Endothelial cell of hepatic sinusoid (primary cell): ENCODE results near the gene ROM1.

ENCODE experiments used
- in situ Hi-C: cut with HindIII; loops from 2 replicates; pipeline ENCODE4 v1.10.0; 2017; ENCODE audit warnings: low sequenced_read_pairs

ROM1 gene

DNA sequence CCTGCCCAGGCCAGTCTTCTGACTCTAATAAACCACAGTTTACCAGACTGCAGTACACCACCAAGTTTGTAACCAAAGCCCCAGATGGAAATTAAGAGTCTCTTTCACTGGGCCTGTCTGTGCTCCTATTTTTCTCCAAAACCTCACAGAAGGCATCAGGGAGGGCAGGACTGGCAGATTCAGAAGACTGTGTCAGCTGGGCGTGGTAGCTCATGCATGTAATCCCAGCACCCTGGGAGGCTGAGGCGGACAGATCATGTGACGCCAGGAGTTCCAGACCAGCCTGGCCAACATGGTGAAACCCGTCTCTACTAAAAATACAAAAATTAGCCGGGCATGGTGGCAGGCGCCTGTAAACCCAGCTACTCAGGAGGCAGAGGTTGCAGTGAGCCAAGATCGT lies 27.7 kb upstream of the ROM1 start:
- in situ Hi-C loops, result loop anchor here (10.0 kb wide), 1 partner anchor 49 kb away; no protein-coding TSS in a partner anchor

DNA sequence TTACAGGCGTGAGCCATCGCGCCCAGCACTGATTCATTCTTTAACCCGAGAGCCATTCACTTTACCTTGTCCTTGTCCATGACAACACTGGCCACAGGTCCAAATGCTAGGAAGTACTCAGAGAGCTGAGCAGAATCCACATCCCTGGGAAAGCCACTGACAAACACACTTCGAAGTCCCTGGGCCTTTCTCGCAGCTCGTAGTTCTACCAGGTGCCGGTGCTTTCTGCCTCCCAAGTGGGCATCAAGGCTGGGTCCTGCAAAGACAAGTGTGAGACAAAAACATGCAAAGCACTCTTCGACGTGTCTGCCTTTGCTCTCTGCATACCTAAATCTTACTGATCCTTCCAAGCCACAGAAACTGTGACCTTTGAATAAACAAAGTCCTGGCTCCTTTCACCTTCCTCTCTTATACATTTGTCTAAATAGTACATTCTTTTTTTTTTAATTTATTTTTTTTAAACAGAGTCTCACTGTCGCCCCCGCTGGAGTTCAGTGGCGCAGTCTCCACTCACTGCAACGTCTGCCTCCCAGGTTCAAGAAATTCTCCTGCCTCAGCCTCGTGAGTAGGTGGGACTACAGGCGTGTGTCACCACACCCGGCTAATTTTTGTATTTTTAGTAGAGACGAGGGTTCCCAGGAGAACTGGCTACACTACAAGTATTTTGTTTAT lies 24.0 kb upstream of the ROM1 start:
- in situ Hi-C loops, result loop anchor here (10.0 kb wide), 1 partner anchor 46 kb away; no protein-coding TSS in a partner anchor

DNA sequence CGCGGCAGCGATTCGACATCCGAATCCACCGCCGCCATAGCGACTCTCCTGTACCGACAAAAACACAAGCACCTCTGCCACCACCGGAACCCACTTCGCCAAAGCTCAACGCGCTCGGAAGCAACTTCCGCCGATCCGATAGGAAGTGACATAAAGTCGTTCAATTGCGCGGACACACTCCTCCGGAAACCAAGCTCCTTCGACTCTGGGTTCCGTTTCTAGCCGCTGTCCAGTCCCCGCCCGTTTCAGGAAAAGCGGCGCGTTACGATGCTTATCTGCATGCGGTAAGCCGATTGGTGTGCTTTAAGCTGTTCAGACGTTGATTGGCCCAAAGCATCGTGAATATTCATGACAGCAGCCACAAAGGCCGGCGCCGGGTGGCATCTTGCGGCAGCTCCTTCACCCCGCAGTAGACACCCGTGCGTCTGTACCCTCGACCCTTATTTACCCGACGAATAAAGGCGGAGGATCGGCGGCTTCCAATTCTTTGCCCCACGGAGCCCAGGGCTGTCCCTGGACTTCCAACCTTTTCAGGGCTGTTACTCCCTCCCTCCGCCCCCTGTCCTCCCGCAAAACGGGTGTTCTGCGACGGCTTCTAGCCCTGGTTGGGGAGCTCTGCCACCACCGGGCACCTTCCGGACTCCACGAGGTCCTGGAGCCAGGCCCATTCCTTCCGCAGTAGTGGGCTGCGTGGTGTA lies 21.5 kb upstream of the ROM1 start, which contains the start of gene TUT1:
TSS of gene TUT1 (minus strand) at position 76 of the 698 bp plus-strand sequence. CDS start at position 38, 38 bp downstream.
- in situ Hi-C loops, result no loop called here

DNA sequence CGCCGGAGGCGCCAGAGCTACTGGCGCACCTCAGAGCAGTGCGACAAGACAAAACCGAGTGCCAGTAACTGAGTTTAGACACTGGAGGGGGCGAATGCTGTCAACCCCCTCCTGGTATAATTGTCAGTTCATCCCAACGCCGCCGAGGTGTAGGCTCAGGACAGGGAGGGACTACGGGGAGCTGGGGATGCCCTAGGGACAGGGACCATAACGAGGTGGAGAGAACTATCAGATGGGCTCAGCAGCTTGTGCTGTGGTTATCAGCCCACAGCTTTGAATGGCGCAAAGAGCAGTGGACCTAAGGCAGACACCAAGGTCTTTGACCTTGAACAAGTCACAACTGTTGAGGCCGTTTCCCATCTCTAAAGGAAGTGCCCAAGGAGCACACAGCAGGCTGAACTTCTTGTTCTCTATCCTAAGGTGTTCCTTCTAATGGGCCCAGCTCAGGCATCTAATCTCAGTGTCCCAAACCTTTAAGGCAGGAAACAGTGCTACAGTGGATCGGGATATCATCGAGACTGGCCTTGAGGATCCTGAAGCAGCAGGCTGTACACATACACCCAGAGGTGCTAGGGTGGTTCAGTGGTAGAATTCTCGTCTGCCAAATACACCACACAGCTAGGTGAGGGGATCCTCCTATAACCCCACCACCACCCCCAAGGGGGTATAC lies 20.8 kb upstream of the ROM1 start:
- in situ Hi-C loops, result no loop called here

DNA sequence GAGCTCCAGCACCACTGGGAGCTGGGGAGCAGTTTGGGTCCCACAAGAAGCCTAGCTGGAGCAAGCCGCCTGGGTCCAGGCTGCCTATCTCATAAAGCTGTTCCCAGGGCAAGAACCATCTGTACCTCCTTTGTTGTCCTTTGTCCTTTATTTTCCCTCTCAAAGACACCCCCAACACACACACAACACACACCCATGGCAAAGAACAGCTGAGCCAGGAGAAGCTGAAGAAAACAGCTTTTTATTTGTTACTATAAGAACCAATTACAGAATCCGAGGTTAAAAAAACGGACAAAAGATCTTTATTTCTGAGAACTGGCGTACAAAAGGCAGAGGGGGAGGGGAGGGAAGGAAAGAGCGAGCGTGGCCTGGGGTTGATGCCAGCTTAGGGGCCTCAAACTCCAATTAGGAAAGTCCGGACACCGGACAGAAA lies 20.1 kb upstream of the ROM1 start:
- in situ Hi-C loops, result no loop called here

DNA sequence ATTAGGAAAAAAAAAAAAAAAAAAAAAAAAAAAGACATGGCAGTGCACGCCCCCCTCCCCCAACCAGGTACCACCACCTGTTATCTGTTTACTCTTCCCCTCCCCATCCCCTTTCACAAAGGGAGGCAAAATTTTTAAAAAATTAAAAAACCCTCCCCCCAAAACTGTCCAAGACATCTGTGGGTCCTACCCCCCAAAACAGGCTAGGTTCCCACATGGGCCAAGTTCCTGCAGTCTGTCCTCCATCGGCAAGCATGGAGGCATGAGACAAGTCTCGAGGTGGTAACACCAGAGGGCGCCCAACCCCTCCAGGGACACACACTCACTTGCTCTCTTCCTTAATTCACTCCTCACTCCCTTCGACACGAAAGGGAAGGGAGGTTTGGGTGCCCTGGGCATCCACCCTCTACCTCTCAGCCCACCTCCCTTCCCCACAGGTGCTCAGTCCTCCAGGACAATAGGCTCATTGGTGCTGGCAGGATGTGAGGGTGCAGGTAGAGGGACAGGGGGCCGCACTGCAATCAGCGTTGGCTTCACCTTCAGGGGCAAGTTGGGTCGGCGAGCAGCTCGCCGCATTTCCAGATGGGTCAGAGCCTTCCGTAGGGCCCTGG lies 19.5 kb upstream of the ROM1 start:
- in situ Hi-C loops, result no loop called here

DNA sequence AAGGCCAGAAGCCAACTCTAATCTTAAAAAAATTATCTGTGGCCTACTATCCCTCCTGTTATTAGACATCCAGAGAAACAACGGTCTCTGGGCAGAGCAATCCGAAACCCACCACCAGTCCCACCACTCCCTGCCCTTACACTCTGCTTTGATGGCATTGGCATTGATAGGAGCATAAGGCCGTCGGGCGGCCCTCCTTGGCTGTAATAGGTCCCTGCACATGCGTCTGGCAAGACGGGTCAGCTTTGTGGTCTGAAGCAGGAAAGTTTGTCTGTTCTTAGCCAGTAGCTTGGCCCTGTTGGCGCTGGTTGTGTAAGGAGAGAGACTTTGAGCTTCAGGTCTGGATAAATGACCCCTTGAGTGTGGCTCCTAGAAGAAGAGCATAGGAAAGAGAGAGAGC lies 17.9 kb upstream of the ROM1 start:
- in situ Hi-C loops, result loop anchor here (5.0 kb wide), 1 partner anchor 78 kb away; no protein-coding TSS in a partner anchor

DNA sequence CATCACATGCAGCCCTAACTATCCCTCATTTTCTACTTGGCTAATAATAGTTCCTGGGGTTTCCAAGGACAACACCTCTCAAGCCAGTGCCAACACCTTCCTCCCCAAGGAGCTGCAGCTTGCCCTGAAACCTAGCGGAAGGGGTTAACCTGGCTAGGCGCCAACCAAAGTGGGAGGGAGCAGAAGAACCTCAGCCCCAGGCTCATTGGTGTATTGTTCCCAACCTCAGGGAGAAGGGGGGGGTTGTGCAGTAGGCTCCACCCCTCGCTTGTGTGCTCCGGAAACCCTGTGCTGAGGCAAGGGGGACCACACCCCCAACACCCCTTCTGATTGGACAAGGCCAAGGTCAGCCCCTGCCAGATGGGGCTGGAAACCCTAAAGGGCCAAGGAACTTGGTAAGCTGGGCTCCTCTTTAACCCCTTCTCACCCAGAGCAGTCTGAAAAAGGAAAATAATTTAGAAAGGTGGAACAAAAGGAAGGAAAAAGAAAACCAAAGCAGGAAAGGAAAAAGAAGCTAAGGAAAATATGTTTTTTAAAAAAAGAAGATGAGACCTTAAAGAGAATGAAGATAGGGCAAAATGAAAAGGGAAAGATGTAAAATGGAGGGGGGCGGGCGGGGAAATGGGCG lies 13.9 kb upstream of the ROM1 start:
- in situ Hi-C loops, result loop anchor here (5.0 kb wide), 1 partner anchor 82 kb away; no protein-coding TSS in a partner anchor

DNA sequence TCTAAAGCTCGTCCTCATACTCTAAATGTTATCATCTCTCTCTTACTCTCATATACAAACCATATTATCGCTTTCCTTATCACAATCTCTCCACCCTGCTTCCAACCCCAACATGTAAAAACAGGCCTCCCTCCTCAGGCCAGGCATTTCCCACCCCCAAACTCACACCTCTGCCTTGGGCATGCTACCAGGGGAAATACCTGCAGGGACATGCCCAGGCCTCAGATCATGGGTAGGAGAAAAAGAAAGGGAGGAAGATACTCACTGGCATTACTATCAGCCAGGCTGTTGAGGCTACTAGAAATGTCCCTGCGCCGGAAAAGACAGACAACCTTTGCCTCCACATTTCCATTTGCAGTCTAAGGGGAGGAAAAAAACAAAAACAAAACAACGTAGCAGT lies 13.2 kb upstream of the ROM1 start:
- in situ Hi-C loops, result loop anchor here (5.0 kb wide), 1 partner anchor 83 kb away; no protein-coding TSS in a partner anchor

DNA sequence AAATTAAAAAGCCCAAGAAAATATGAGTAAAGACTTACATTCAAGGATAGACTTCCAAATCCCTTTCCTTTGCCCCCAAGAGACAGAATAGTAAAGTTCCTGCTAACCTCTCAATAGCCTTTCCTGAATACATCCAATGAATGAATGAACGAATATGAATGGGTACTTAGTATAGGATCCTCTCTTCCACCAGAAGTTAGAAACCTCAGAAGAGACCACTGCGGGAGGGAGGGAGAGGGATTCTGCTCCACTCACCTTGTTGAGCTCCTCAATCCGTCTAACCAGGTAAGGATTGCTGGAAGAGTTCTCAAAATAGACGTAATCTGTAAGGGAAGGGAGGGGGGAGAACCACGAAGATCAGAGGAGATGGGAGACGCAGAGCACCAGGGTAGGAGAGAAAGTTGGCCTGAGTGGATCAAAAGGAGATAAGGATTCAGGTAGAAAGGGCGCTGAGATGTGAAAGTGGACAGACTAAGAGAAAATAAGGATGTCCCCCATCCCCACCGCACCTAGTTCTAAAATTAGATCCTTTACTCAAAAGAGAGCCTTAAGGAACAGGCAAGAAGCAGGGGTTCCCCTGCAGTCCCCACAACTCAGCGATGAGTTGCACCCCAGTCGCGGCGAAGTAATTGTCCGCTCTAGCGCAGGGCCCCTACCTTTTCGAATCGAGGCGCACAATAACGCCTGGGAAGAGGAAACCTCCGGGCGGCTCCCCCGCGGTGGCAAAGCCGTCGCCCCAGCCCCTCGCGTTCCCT lies 12.5 kb upstream of the ROM1 start:
- in situ Hi-C loops, result no loop called here

DNA sequence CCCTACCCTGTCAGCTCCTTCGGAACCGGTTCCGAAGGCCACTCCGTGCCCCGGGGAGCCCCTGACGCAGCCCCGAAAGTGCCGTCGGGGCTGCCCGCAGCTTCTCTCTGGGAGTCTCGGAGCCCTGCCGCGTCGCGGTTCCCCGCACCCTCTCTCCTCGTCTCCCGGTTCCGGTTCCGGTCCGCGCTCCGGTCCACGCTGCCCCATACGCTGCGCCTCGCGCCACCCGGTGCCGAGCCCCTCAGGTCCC lies 12.0 kb upstream of the ROM1 start:
- in situ Hi-C loops, result no loop called here

DNA sequence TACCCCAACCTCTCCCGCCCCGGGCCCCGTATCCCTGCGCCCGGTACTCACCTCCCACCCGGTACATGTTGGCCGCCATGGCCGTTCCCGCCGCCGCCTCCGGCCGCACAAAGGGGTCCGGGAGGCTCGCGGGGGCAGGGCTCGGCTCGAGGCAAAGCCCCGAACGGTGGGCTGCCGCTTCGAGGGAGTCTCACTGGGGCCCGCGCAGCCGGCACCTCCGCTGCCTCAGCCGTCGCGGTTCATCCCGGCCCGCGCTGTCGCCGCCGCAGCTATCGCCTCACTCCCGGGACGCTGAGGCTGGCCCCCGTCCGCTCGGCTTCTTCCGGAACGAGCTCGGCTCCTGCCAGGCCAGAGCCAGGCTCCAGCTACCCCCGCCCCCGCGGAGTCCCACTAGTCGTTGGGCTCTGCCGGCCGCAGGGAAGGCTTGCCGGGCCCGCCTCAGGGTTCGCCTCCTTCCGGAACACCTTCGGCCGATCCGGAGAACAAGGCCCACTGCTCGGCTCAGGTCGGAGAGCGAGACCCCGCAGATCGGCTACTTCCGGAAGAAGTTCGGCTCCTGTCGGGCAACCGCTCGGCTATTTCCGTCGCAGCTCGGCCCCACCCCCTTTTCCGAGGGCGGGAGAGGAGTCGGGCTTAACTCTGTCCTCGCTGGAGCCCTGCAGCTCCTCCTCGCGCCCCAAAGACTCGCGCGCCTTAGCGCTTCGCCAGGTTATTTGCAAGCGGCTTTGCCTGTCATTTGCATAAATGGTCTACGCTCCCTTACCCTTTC lies 11.5 kb upstream of the ROM1 start, which contains the start of gene MTA2:
TSS of gene MTA2 (minus strand) at position 494 of the 769 bp plus-strand sequence. CDS start at position 79, 415 bp downstream.
- in situ Hi-C loops, result no loop called here

DNA sequence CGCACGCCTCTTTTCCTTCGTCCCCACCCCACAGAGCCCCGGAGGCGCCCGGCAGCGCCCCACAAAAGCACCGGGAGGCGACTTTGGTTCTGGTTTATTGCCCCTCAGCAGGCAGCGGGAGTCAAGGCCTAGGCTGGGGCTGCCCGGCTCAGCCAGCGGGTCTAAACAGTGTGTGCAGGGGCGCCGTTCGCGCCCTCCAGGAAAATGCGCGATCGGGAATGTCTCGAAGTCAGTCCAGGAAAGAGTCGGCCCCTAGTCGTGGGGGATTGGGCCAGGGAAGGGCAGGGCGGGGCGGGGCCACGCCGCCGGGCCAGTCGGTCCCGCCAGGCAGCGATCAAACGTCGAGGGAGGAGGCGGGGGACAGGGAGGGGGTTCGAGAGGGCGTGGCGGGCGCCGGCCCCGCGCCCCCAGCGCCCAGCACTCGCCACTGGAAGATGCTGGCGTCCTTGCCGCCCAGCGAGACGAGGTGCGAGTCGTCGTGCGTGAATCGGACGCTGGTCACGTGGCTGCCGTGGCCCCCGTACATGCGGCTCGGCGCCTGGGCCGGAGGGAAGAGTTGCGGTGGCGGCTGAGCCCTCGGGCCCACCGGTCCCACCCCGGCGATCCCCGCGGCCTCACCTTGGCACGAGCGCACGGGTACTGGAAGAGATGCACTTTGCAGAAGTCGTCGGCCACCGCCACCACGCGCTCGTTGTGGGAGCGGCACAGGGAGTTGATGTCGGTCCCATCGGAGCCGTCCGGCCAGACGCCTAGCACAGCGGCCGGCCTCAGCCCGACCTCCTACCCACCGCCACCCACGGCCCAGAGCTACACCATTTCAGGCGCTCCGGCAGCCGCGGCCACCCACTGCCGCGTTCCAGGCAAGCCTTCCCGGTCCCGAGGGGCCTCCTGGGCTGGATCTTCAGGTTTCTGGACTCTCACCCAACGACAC lies 10.7 kb upstream of the ROM1 start:
- in situ Hi-C loops, result no loop called here

DNA sequence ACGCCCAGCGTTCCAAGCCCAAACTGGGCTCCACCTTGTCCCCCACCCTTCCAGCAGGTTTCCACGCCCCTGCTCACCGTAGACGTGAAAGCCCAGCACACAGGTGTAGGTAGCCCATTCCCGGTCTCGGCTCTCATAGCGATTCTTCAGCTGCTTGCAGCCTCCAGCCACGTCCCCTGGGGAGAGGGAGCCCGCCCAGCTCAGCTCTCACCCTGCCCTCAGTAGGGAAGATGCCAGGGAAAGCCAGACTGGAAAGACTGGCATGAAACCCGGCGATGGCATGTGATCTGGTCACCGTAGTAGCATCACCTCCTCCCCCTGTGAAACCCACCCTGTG lies 10.0 kb upstream of the ROM1 start:
- in situ Hi-C loops, result no loop called here

DNA sequence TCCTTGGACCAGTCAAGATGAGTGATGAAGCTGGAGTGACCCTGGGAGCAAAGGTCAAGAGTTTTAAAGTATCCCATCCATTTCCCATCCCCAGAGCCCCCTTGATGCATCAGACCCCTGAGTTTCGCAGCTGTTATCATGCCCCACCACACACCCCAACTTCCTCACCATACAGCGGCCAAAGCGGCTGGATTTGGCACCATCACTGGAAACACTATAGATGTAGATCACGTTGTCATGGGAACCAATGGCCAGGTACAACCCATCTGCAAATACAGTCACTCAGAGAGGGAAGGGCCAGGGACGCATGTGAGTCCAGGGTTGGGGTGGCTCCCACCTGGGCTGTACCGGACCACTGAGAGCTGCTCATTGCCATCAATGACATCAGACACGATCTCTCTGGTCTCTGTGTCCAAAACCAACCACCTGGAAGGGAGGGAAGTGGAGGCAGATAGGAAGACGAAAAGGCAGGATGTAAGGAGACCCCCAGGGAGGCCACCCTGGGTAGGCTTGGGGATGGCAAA lies 9.2 kb upstream of the ROM1 start:
- in situ Hi-C loops, result no loop called here

DNA sequence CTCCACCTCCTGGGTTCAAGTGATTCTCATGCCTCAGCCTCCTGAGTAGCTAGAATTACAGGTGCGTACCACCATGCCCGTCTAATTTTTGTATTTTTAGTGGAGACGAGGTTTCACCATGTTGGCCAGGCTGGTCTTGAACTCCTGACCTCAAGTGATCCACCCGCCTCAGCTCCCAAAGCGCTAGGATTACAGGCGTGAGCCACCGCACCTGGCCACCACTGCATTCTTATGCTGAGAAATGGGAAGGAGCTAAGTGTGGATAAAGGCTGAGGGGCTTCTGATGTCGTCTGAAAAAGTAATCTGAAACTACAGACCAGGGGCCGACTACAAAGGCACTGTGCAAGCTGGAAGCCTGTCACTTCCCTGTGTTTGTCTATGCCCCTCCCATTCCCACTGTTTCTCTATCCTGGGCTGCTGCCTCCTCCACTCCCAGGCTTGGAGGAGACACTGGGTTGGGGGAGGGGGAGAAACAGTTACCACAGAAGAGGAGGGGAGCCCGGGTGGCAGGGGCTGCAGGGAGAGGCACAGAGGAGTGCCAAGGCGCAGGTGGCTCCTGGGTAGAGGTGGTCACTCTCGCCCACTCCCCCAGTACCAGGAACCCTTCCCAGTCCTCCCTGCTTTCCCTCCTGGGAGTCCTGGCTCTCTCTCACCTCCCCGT lies 8.5 kb upstream of the ROM1 start:
- in situ Hi-C loops, result no loop called here

DNA sequence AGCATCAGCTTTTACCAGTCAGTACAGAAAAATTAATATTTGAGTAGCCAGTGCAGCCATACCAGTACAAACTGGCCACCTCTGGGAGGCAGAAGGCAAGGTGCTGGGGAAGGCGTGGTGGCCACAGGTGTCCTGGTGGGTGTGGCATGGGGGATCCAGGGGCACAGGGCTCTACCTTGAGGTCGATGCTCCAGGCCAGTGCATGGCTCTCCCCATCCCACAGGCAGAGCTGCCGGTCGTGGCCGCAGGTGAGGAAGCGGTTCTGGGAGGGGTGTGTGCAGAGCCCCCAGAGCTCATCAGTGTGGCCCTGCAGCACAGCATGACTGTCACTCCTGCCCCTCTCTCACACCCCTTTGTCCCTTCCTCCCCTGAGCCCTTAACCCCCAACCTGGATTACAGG lies 7.6 kb upstream of the ROM1 start:
- in situ Hi-C loops, result no loop called here

DNA sequence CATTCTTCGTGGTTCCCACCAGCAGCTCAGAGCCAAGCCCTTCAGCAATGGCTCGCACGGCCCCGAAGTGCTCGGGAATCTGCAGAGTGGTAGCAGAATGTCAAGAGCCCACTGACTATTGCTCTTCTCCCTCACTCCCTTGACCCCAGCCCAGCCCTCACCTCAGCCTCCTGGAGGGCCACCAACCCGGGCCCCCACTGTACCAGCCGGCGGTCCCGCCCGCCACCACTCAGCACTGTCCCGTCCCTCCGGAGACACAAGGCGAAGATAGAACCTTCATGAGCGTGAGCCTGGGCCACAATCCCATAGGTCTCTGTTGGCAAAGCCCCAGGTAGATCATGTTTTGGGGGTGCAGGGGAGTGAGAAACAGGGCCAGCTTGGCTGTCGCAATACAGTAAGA lies 7.2 kb upstream of the ROM1 start:
- in situ Hi-C loops, result no loop called here
